Activated CD8-positive, alpha-beta memory T cell treated with anti-CD3 and anti-CD28 coated beads, Interleukin-2, amount 50 U/mL, for 24 hours (primary cell): ENCODE data around the gene SIPA1L3.

ENCODE experiments used
- DNase-seq: peaks from one replicate; pipeline ENCODE4 v3.0.0-alpha.2; 2020; ENCODE audit errors: extremely low read depth

Gene SIPA1L3

GRCh38 chr19:38191747-38192146 is 284.7 kb downstream of the SIPA1L3 start:
- DNase-seq = no peak

- no peak for DNase-seq
Observed at GRCh38 chr19:38193445-38193844, 286.4 kb downstream of the SIPA1L3 start.

- DNase-seq = no peak
Observed at GRCh38 chr19:38194061-38194701, 287.2 kb downstream of the SIPA1L3 start.

GRCh38 chr19:38195237-38195636 is 288.2 kb downstream of the SIPA1L3 start:
- no peak for DNase-seq

DNA sequence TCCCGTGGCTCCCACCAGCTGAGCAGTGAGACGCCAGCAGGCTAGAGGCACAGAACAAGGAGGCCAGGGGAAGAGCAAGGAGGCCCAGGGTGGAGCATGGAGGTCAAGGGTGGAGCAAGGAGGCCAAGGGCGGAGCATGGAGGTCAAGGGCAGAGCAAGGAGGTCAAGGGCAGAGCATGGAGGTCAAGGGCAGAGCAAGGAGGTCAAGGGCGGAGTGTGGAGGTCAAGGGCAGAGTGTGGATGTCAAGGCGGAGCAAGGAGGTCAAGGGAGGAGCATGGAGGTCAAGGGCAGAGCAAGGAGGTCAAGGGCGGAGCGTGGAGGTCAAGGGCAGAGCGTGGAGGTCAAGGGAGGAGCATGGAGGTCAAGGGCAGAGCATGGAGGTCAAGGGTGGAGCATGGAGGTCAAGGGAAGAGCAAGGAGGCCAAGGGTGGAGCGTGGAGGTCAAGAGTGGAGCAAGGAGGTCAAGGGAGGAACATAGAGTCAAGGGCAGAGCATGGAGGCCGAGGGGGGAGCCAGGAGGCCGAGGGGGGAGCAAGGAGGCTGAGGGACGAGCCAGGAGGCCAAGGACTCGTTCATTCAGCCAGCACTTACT is 289.3 kb downstream of the SIPA1L3 start:
- no peak for DNase-seq

DNA sequence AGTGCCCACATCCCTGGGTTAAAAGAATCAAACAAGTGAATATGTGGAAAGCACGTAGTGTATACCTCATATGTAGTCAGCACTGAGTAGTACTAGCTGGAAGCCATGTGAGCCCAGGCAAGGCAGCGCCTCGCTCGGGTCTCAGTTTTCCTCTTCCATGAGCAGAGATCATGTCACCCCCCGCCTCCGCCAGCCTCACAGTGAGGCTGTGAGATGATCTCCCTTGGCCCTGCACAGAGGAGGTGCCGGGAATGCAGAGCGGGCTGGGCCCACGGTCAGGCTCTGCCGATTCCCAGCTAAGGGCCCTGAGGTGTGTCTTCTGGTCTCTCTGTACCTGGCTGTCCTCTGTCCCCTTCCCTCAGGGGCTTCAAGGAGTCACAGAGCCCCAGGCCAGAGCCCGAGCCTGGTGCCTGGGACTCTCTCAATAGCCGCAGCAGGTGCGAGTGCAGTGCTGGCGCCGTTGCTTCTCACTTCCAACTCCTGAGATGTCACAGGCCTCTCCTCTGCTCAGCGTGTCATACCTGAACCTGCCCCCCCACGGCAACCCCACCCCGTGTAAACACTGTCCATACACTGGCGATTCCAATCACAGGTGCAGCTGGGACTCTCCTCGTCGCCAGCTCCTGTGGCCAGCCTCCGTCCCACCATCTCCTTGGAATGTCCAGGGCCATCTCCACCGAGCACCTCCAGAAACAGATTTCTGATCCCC is 290.1 kb downstream of the SIPA1L3 start:
- DNase-seq = no peak

DNA sequence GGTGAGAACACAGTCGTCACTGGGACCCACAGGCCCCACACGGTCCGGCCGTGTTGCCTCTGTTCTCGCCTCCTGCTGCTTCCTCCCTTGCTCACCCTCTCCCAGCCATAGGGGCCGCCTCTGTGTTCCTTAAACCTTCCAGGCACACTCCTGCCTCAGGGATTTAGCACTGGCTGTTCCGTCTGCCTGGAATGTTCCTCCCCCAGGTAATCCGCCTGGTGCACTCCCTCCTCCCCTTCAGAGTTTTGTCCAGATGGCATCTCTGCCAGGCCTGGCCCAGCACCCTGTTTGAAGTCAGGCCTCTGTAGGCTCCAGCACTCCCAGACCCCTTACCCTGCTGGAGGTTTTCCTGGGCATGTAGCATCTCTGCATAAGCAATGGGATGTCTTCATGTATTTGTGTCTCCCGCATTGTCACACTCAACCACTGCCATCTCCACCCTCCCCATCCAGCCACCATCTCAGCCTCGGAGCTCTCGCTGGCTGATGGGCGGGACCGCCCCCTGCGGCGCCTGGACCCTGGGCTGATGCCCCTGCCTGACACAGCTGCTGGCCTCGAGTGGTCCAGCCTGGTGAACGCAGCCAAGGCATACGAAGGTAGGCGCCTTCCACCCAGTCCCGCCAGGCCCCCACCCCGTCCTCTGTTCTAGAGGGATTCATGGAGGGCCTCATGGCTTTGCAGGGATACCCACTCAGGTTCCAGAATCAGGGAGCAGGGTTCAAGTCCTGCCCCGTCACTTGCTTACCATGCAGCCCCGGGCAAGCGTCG is 291.1 kb downstream of the SIPA1L3 start:
- no peak for DNase-seq

DNA sequence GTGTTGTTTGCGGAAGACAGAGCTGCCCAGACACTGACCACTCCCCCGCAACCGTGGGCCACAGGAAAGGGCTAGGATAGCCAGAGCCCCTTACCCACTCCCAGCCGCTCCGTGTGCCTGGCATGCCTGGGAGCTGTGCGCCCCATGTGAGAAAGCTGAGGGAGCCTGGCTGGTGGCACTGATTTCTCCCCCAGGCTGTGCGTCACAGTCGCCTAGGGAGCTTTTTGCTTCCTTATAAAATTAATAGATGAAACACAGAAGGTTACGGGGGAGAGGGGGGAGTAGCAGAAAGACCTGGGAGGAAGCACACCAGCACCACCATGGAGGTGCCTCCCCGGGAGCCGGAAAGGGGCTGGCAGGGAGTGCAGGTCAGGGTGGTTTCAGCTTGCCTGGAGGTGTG is 292.3 kb downstream of the SIPA1L3 start:
- DNase-seq = no peak

DNA sequence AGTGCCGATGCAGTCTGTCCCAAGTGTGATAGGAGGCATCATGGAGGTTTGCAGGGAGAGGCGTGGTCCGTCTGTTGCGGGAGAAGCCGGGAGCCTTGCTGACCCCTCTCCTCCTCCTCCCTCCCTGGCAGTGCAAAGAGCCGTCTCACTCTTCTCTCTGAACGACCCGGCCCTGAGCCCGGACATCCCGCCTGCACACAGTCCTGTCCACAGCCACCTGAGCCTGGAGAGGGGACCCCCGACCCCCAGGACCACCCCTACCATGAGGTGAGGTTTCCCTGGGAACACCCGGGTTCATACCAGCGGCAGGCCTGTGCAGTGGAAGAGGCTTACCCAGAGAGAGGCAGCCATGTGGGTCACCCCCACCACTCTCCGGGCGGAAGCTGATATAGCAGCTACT is 294.7 kb downstream of the SIPA1L3 start:
- DNase-seq = no peak

- no peak for DNase-seq
Observed at GRCh38 chr19:38202504-38202903, 295.5 kb downstream of the SIPA1L3 start.

- DNase-seq = no peak
Observed at GRCh38 chr19:38203197-38203596, 296.2 kb downstream of the SIPA1L3 start.

GRCh38 chr19:38204096-38204495 is 297.1 kb downstream of the SIPA1L3 start:
- no peak for DNase-seq

- no peak for DNase-seq
Observed at GRCh38 chr19:38204728-38205127, 297.7 kb downstream of the SIPA1L3 start.

DNA sequence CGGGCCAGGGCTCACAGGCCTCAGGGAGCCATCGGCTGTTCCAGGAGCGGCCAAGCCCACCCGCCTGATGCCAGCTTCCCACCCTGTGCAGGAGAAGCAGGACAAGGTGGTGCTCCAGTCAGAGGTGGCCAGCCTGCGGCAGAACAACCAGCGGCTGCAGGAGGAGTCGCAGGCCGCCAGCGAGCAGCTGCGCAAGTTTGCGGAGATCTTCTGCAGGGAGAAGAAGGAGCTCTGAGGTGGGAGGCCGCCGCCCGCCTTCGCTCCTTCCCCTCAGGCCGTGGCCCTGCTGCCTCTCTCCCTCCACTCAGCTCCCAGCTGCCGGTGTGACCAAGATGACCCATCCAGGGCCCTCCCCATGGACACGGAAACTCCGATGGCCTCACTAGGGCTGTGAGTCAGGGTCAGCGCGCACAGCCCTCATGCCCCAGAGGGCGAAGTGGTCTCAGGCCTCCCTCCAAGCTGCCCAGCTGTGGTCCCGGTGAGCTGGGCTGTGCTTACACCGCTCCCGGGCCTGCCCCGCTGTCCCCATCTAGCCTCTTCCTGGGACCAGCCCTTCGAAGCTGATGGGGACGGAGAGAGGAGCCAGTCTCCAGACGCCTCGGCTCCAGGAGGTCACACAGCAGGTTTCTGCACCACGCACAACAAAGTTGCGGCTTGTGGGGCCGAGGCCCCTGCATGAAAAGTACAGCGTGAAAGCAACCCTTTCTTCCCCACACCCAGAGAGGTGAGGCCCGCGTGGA is 299.2 kb downstream of the SIPA1L3 start:
- DNase-seq = no peak

DNA sequence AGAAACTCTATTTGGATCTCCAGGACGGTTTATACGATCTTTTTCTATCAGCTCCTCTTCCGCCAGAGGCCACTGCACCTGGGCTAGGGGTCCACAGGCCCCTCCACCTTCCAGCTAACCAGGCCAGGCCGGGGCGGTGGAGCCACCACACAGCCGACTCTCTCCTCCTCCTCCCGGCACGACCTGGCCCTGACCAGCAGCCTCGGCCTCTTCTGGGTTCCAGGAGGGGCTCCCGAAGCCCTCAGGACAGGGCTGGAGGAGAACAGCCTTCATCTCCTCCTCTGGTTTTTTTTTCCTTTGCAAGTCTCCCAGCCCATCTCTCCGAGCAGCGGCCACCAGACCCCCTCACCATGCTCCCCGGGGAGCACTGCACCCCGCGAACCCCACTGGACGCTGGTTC is 299.9 kb downstream of the SIPA1L3 start:
- DNase-seq = no peak

GRCh38 chr19:38207543-38207942 is 300.5 kb downstream of the SIPA1L3 start:
- no peak for DNase-seq

GRCh38 chr19:38208571-38208970 is 301.6 kb downstream of the SIPA1L3 start:
- DNase-seq = no peak

- DNase-seq = no peak
Observed at GRCh38 chr19:38209152-38209551, 302.1 kb downstream of the SIPA1L3 start.

- DNase-seq = no peak
Observed at GRCh38 chr19:38209671-38210457, 302.9 kb downstream of the SIPA1L3 start.

- DNase-seq = no peak
Observed at GRCh38 chr19:38210458-38210987, 303.5 kb downstream of the SIPA1L3 start.

GRCh38 chr19:38211151-38211591 is 304.2 kb downstream of the SIPA1L3 start:
- no peak for DNase-seq
